GM12878 (cell line): ENCODE results near the gene ARHGEF1. TPM values are rescaled to one million over a fixed set of nuclear protein-coding genes. Genes with fewer than 3 reads are reported as not detected.

ENCODE experiments used
- ATF7 ChIP-seq: fragments of 450-650 bp; IDR thresholded peaks from 2 replicates; pipeline ENCODE4 v1.6.1; 2016; ENCODE audit warnings: low read depth, mild to moderate bottlenecking
- BHLHE40 ChIP-seq, 2 experiments: fragments of 450-650 bp in 1 of 2; IDR thresholded peaks; 2 replicates each; pipeline ENCODE4 v1.6.1; 2011 to 2017; ENCODE audit warnings: low read depth in 2 of 2, borderline replicate concordance in 1 of 2, improper control_type of control experiment in 1 of 2, low read length in 1 of 2, mild to moderate bottlenecking in 1 of 2
- EED ChIP-seq: sonication (generic); IDR thresholded peaks from 2 replicates; pipeline ENCODE4 v1.6.1; 2016; ENCODE audit warnings: antibody characterized with exemption, low read depth
- ELK1 ChIP-seq: IDR thresholded peaks from 2 replicates; pipeline ENCODE4 v1.6.1; 2012; ENCODE audit warnings: low read depth, low read length, improper control_type of control experiment
- ETV6 ChIP-seq, 2 experiments: fragments of 450-650 bp in 1 of 2; IDR thresholded peaks in 1 of 2; conservative IDR thresholded peaks in 1 of 2; 2 replicates each; pipeline ENCODE4 v1.6.1; 2014; ENCODE audit warnings: antibody characterized with exemption in 1 of 2, borderline replicate concordance in 1 of 2, low read depth in 1 of 2, mild to moderate bottlenecking in 1 of 2, moderate library complexity in 1 of 2
- HDAC6 ChIP-seq: fragments of 200-600 bp; sonication (generic); IDR thresholded peaks from one replicate; pipeline ENCODE4 v1.8.0; 2017; ENCODE audit warnings: antibody characterized with exemption; ENCODE audit not compliant: unreplicated experiment
- JUNB ChIP-seq: IDR thresholded peaks from 2 replicates; pipeline ENCODE4 v1.6.1; 2016; ENCODE audit warnings: antibody characterized with exemption, mild to moderate bottlenecking
- KAT2A ChIP-seq: conservative IDR thresholded peaks from 2 replicates; pipeline ENCODE4 v1.6.1; 2011; ENCODE audit warnings: low read depth, low read length; ENCODE audit not compliant: control insufficient read depth
- MAX ChIP-seq: IDR thresholded peaks from 2 replicates; pipeline ENCODE4 v1.6.1; 2012; ENCODE audit warnings: low read depth, low read length, improper control_type of control experiment
- PRDM15 ChIP-seq: fragments of 450-650 bp; formaldehyde crosslinking; IDR thresholded peaks from 2 replicates; pipeline ENCODE4 v1.4.0; 2020; ENCODE audit warnings: mild to moderate bottlenecking, moderate library complexity
- SIN3A ChIP-seq: IDR thresholded peaks from 2 replicates; pipeline ENCODE4 v1.6.1; 2012; ENCODE audit warnings: low read depth, low read length, improper control_type of control experiment
- SMC3 ChIP-seq: IDR thresholded peaks from 2 replicates; pipeline ENCODE4 v1.6.1; 2011; ENCODE audit warnings: low read length, improper control_type of control experiment, borderline replicate concordance
- SRF ChIP-seq, 2 experiments: IDR thresholded peaks; 2 replicates each; pipeline ENCODE4 v1.6.1; 2011; ENCODE audit warnings: low read depth in 2 of 2, low read length in 2 of 2, mild to moderate bottlenecking in 1 of 2, moderate library complexity in 1 of 2
- SUPT20H ChIP-seq: IDR thresholded peaks from 2 replicates; pipeline ENCODE4 v1.6.1; 2011; ENCODE audit warnings: low read depth, mild to moderate bottlenecking, low read length, moderate library complexity, borderline replicate concordance; ENCODE audit not compliant: control insufficient read depth
- SUZ12 ChIP-seq: fragments of 200-600 bp; sonication (generic); IDR thresholded peaks from one replicate; pipeline ENCODE4 v1.6.1; 2018; ENCODE audit warnings: antibody characterized with exemption, mild to moderate bottlenecking; ENCODE audit not compliant: unreplicated experiment
- TBL1XR1 ChIP-seq: IDR thresholded peaks from 2 replicates; pipeline ENCODE4 v1.6.1; 2012; ENCODE audit warnings: low read depth, low read length, improper control_type of control experiment
- ZNF274 ChIP-seq: IDR thresholded peaks from one replicate; pipeline ENCODE4 v1.8.0; 2011; ENCODE audit not compliant: insufficient read length, insufficient read depth
- ZNF687 ChIP-seq: fragments of 450-650 bp; IDR thresholded peaks from 2 replicates; pipeline ENCODE4 v1.6.1; 2017; ENCODE audit warnings: mild to moderate bottlenecking, moderate library complexity
- polyA plus RNA-seq, 11 experiments: library from polyadenylated mRNA; depleted of rRNA in 4 of 11; unstranded in 6 of 11; stranded (reverse) in 5 of 11; fragments of >200 nt; fragmentation: Nextera tagmentation in 4 of 11; fragmentation: Illumina TruSeq in 1 of 11; extraction: Ambion mirVana in 4 of 11; extraction: Trizol in 1 of 11; gene quantifications; 1 replicate in 1 of 11; 2 replicates in 10 of 11; pipeline versions ENCODE4 v1.2.1 to v1.2.3, GENCODE V29; 2011 to 2016; ENCODE audit warnings: inconsistent platforms in 2 of 11, missing spikeins in 2 of 11, low read depth in 1 of 11
- total RNA-seq, 4 experiments: library from RNA; depleted of rRNA in 3 of 4; stranded (reverse); fragments of >200 nt in 3 of 4; fragmentation: Illumina TruSeq in 1 of 4; extraction: Trizol in 1 of 4; gene quantifications; 2 replicates each; pipeline versions ENCODE4 v1.2.1 to v1.2.3, GENCODE V29; 2013 to 2021

ARHGEF1 gene
- total and polyA plus RNA-seq, 10 of the 15 experiments (the other 5 are each of a cell fraction or from before 2014, with no cell fraction given) = 1.2 to 207 (median 53.9) TPM

- TF ChIP-seq PRDM15 (CRISPR knock-in tag) = no peak
- TF ChIP-seq SIN3A = peak; percentile 78; the same call in 1 of the 2 replicates
- TF ChIP-seq EED = no peak
- peak; percentile 18 for TF ChIP-seq ATF7
- no peak; a peak in 2 of 4 replicates for TF ChIP-seq SRF (IDR thresholded peaks at IDR 0.05; ENCODE audit: low read depth in 2 of 2, low read length in 2 of 2)
- TF ChIP-seq ETV6 (conservative IDR thresholded peaks at IDR 0.05 in 1 of 2, IDR thresholded peaks at IDR 0.05 in 1 of 2; ENCODE audit: borderline replicate concordance in 1 of 2, low read depth in 1 of 2) = peak in 1 of 2 experiments; percentile 47; a peak in 1 of 4 replicates
- no peak for TF ChIP-seq HDAC6
- TF ChIP-seq SUZ12 = no peak
- no peak for TF ChIP-seq ZNF274
- no peak for TF ChIP-seq JUNB
- peak; percentile 82 for TF ChIP-seq MAX
- no peak for TF ChIP-seq KAT2A
- TF ChIP-seq ZNF687 = peak; percentile 55
- TF ChIP-seq TBL1XR1 = peak; percentile 54
- TF ChIP-seq ELK1 = peak; percentile 92
- peak; percentile 57 to 82; a peak in 3 of 4 replicates for TF ChIP-seq BHLHE40 (IDR thresholded peaks at IDR 0.05; ENCODE audit: borderline replicate concordance in 1 of 2, low read depth in 2 of 2, low read length in 1 of 2)
- no peak for TF ChIP-seq SUPT20H
- peak; percentile 20; the same call in 1 of the 2 replicates for TF ChIP-seq SMC3
Observed at GRCh38 chr19:41883821-41884733, 1.1 kb downstream of the ARHGEF1 start (continued).
